ENCODE measurements around the gene HSPB8.

Gene HSPB8

DNA sequence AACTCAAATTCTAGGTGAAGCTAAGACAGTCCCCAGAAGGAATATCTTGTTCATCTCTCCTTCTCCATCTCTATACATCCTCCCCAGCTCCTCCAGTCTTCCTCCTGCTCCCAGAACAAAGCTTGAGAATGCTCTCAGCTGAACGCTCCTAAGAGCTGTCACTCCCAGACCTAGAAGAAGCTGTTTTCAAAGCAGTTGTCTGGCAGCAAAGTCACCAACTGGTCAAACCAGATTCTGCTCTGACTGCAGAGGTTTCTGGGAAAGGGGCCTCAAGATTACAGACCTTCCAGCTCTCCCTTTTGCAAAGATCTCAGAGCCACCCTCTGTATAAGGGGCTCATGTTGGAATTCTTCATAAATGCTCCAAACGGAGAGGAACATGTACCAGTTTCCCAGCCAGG lies 9.6 kb upstream of the HSPB8 start:
- DNase-seq = no peak

DNA sequence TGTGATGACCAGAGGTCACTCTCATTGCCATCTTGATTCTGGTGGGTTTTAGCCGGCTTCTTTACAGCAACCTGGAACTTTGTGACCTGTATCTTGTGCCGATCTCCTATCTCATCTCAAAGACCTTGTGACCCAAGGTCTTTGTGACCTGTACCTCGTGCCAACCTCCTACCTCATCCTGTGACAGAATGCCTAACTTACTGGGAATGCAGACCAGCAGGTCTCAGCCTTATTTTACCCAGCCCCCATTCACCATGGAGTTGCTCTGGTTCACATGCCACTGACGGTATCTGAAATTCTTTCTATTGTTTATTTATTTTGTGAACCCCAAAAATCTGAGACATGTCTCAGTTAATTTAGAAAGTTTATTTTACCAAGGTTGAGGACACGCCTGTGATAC lies 7.4 kb upstream of the HSPB8 start:
- DNase-seq = no peak

DNA sequence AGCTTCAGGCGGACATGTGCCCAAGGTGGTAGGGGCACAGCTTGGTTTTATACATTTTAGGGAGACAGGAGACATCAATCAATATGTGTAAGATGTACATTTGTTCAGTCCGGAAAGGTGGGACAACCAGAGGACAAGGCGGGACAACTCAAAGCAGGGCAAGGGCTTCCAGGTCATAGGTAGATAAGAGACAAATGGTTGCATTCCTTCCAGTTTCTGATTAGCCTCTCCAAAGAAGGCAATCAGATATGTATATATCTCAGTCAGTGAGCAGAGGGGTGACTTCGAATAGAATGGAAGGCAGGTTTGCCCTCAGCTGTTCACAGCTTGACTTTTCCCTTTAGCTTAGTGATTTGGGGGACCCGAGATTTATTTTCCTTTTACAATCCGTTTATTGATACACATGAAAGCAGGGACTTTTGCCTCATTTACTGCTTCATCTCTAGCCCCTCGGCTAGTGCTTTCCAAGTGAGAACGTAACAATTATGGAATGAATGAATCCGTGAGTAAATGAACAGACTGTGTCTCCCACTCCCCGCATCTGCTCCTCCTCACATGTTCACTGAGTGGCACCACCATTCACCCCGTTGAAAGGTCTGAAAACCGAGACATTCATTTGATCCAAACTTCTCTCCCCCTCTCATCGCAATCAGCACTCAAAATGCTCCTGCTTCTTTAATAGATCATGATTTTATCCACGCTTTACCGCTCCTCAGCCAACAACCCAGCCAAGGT lies 6.9 kb upstream of the HSPB8 start:
- DNase-seq = no peak

DNA sequence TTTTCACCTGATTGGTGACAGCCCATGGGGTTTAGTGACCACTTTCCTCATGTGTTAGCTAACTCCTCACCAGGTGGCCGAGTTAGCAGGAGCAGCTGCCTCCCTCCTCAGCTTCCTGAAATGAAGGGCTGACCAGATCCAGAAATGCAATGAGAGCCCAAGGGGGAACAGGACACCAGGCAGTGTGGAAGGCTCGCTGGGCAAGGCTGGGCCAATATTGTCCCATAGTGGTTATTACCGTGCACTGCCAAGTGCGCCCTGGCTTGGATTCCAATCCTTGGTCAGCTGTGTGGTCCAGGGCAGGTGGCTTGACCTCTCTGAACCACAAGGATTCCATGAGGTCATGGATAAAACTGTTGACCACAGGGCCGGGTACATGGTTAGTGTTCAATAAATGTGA lies 3.6 kb upstream of the HSPB8 start:
- DNase-seq = no peak

DNA sequence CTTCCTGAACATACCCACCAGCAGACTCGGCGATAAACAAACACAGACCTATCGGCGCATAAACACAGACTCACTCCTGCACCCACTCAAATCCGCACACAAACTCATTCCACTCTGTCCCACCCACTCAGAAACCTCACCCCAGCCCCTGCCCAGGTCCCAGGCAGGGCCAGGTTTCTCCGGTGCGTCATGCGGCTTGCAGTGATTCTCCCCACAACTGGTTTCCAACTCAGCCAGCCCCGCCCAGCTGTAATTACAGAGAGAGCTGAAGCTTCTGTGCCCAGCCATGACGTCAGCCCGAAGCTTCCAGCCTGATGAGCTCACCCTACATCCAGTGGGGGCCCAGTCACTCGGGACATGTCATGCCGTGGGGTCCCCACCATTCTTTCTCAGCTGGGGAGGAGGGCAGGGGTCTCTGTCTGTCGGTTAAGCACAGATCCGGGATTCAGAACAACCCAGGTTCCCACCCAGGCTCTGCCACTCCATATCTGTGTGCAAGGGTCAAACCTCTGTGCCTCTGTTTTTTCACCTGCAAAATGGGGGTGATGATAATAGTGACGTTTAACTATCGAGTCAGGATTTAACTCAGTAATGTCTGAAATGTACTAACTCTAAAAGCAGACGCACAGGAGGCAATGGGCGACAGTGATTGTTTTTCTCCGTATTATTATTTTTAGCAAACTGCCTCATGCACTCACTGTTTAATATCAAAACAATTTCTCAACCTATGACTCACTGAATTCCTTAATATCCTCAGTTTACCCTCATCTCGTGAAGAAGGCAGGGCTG lies 2.3 kb upstream of the HSPB8 start:
- DNase-seq = peak in 30 of 56 donors; percentile 8 to 69 (median 25)

DNA sequence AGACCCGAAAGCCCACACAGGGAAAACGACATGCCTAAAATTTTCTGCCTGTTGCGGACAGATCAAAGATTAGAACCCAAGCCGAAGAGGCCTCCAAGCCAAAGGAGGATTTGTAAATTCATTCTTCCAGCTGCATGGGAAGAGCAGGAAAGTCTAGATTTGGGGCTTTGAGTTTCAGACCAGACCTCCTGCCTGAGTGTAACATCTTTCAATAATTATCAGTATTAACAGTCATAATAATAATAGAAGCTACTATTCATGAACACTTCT lies 1.7 kb upstream of the HSPB8 start:
- DNase-seq = no peak

DNA sequence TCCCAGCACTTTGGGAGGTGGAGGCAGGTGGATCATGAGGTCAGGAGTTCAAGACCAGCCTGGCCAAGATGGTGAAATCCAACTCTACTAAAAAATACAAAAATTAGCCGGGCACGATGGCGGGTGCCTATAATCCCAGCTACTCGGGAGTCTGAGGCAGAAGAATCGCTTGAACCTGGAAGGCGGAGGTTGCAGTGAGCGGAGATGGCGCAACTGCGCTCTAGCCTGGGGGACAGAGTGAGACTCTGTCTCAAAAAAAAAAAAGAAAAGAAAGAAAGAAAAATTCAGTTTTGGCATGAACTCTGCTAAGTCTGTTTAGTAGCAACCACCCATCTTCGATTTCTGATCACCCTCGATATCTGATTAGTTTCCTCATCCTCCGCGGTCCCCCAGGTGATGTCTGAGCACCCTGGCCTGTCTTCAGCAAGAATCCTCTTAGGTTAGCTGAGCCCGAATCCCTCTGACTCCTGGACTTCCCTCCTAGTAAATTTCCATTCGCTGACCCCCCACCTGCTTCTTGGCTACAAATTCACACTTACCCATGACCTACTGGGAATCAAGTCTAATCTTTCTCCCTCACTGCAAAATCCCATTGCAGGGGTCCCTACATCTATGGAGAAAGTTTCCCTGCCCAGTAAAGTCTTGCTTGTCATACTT lies 879 bp upstream of the HSPB8 start:
- DNase-seq = no peak

DNA sequence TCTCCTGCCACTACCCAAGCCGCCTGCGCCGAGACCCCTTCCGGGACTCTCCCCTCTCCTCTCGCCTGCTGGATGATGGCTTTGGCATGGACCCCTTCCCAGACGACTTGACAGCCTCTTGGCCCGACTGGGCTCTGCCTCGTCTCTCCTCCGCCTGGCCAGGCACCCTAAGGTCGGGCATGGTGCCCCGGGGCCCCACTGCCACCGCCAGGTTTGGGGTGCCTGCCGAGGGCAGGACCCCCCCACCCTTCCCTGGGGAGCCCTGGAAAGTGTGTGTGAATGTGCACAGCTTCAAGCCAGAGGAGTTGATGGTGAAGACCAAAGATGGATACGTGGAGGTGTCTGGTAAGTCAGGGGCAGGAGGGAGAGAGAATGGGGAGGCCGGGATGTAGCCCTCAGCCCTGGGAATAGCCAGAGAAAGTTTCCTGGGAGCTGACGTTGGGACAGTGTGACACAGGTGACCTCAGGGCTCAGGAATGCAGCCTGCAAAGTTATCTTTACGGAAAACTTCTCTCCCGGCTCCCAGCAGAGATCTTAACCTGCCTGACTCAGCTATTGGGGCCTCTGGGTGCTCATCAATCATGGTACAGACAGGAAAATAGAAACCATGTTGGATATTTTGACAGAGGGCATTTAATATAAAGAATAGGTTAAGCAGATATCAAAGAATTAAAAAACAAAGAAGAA lies 747 bp downstream of the HSPB8 start:
- DNase-seq = peak in 1 of 56 donors; percentile 9

DNA sequence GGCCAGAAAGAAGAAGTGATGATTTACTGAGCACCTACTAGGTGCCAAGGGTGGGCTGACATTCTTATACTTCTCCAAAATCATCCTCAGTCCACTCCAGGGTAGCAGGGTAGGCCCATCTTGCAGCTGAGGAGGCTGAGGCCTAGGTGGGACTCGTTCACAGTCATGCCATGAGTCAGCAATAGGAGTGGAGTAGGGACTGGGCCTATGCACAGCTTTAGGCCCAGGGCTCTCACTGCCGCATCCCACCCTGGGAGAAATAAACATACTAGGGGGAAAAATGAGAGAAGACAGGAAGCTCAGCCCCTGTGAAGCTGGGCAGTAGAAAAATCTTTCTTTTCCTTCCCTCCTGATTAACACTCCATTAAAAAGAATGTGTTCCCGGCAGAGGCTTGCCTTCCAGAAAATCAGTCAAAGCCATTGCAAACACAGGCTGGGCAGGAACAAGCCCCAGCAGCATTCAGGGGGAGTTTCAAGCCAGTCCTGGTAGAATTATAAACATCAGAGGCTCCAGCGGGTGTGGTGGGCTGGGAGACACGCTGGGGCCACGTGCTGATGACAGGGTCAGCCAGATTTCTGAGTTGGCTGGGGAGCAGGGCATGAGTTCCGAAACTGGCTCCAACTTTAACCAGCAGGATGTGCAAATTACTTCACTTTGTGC lies 1.8 kb downstream of the HSPB8 start:
- peak in 11 of 56 donors; percentile 7 to 37 (median 21) for DNase-seq

DNA sequence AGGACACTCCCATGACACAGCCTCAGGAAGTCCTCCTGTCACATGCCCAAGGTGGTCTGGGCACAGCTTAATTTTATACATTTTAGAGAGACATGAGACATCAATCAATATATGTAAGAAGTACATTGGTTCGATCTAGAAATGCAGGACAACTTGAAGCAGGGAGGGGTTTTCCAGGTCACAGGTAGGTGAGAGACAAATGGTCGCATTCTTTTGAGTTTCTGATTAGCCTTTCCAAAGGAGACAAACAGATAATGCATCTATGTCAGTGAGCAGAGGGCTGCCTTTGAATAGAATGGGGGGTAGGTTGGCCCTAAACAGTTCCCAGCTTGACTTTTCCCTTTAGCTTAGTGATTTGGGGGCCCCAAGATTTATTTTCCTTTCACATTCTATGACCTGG lies 2.5 kb downstream of the HSPB8 start:
- no peak for DNase-seq

DNA sequence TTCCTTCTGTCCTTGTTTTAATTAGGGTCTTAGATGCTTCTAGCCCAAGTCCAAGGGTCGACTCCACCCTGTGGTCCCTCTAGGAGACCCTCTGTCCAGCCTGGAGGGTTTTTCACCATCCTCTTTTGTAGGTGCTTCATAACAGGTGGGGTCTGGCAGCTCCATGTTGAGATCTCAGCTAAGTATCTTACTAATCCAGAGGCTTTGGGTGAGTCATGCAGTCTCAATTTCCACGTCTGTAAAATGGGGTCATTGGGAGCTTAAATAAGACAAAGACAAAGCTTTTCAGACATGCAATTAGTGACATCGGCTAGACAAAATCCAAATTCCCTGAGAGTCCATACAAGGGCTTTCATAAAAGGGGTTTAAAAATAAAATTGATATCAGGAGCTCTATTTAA lies 3.2 kb downstream of the HSPB8 start:
- no peak for DNase-seq

DNA sequence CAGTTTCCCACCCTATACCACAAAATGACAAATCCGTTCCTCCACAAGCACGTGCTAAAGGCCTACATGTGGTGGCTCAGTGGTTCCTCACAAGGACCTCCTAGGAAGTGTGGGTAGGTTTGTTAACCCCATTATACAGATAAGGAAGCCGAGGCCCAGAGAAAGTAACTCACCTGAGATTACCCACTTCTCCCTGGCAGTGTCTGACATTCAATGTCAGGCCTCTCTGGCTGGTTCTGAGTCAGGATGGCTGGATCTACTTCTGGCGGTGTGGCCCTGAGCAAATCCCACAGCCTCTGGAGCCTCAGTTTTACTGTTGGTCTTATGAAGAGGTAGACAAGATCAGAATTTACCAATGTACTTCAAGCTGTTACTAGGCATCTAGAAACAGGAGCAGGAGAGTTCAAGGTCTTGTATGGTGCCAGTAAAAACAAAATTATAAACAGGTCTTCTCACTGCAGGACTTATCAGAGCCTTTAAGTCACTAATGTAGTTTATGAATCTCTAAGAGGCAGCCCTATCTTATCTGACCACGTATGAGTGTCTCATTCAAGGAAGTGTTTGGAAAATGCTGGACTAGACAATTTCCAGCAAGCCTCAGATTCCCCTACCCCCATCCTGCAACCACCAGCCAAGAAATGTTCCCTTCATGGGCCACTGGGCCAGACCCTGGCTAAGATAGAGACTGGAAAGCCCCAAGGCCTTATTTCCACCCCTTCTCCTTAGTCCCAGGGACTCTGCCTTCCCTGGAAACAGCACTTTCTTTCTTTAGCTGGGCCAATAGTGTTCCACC lies 4.2 kb downstream of the HSPB8 start:
- peak in 15 of 56 donors; percentile 4 to 29 (median 10) for DNase-seq

DNA sequence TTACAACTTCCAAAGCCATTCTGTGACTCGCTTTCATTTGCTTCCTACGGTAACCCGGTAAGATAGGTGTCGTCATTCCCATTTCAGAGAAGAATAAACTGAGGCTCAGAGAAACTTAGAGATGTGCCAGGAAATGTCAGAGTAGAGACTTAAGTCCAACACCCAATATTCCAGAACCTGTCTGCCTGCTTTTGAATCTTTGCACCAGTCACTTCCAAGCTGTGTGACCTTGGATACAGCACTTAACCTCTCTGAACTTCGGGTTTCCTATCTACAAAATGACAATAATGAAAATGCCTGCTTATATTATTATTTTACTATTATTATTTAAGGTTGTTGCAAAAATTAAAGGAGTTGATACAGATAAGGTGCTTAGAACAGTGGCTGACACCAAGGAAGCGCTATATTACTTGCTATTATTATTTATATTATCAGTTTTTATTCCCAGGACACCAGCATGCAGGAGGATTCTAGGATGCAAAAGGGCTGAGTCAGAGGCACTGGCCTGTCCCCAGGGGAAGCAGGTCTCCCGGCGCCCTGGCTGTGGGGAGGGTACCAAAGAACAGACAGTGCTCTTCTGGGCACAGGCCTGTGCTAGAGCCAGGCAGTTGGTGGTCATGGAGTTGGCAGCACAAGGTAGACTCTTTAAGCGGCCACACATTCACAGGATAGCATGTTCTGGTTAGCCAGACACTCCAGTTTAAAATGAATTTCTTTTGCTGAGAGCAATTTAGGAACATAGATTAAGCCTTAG lies 5.4 kb downstream of the HSPB8 start:
- DNase-seq = peak in 23 of 56 donors; percentile 3 to 47 (median 15)

DNA sequence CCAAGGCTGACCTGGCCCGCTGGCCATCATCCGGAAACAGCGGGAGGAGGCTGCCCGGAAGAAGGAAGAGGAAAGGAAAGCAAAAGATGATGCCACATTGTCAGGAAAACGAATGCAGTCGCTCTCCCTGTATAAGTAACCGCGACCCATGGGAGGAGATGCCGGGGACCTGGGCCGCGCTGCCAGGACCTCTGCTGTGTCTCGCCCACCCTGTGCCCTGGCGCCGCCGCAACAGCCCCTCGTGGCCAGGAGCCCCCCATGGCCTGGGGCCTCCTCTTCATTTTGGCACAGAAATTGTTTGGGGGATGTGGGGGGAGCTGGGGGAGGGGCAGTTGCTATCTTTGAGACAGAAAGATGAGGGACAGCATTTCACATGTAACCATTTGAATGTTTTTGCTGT lies 16.5 kb downstream of the HSPB8 start:
- peak in 1 of 56 donors; percentile 12 for DNase-seq

DNA sequence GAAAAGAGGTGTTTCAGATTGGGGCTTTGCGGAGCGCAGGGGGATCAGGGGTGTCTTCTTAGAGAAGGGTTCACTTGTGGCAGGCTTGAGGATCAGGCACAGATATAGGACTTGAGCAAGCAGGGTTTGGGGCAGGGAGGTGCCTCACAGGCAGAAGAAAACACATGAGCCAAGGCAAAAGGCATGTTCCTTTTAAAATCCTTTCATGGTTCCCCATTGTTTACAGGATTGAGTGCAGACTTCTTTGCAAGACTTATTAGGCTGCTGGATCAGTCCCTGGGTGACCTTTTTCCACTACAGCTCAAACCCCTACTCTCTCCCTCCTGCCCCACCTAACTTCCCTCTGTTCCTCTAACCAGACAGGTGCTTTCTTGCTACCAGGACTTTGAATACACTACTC lies 19.7 kb downstream of the HSPB8 start:
- DNase-seq = no peak

DNA sequence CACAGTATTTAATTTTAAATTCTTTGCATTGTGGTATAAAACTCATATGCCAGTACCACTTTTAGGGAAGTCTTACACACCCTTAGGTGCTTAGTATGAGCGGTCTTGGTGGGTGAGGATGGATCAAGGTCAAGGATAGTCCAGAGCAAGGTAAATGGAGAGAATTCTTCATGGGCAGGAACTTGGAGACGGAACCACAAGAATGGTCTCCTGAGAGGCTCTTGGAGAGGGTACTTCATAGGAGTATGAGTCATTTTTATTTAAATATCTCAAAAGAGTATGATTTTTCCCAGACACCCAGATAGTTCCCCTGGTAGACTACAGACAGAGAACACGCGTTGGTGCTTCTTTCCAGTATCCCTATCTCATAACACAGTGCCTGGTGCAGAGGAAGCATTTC lies 21.9 kb downstream of the HSPB8 start:
- DNase-seq = no peak

DNA sequence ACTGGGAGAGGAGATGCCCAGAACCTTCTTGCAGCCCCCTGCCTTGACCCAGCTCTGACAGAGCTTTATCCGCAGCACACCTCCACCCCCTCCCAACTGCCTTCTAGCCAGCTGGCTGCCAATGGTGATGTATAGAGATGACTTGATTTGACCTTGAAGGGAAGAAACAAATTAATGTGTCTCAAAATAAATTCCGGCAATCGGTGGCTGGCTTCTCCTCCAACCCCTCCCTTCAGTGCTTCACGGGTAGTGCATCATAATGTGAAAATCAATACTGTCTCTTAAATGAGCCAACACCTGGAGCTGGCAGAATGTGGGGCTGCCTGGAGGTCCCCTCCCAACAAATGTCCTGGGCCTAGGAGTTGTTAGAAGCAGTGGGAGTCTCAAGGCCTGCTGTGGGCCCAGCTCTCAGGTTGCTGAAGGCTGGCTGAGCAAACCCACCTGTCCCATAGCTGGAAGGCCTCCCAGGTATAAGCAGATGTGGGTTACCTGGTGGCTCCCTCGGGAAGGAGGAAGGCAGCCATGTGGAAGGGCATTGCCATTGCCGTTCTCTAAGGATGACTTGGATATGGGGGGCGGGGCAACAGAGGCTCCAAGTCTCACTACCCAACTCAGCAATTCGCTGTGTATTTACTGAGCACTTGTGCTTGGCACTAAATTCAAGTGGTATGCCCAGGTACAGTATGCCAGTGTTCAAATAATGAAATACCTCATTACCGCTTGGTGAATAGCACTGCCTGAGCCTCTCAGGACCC lies 23.2 kb downstream of the HSPB8 start:
- DNase-seq = no peak

DNA sequence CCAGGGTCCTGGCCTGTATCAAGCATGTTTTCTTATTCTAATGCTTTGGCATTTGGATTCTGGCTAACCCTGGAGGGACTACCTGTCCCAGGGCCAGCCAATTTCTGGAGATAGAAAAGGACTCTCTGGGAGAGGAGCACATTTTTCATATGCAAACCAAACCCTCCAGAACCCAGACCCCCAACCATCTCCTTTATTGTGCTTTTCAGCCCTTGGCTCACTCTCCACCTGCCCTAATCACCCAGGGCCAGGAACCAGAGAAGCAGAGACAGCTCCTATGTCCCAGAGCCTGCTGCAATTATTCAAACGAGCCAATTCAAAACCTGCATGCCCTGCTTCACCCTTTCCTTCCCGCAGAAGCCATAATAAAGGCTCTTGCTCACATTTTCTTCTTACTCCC lies 23.8 kb downstream of the HSPB8 start:
- DNase-seq = no peak

DNA sequence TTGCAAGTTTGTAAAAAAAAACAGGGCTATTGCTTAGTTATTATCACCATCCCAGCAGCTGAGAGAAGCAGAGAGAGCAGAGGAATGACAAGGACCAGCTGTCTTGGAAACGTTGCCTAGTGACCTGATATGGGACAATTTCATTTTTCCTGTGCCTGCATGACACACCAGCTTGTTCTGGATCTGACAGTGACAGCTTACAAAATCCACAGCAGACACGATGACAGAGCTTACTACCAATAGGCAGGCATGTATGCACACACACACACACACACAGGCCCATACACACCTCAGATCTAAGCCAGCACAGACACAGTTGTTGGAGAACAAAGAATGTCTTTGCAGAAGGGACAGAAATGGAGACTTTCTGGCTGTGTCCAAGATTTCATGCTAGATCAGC lies 25.4 kb downstream of the HSPB8 start:
- DNase-seq = peak in 1 of 56 donors; percentile 12

Measured in nucleus accumbens (tissue), 56 donors.